ENCODE measurements around the gene CAMK2A.

Gene CAMK2A

GRCh38 chr5:150274811-150275210 lies 14.8 kb downstream of the CAMK2A start:
- no peak for DNase-seq

GRCh38 chr5:150272531-150272930 lies 17.0 kb downstream of the CAMK2A start:
- no peak for DNase-seq

GRCh38 chr5:150271923-150272322 lies 17.6 kb downstream of the CAMK2A start:
- no peak for DNase-seq

- no peak for DNase-seq
These were observed 18.3 kb downstream of the CAMK2A start for GRCh38 chr5:150271296-150271692.

- DNase-seq = no peak
These were observed 18.9 kb downstream of the CAMK2A start for GRCh38 chr5:150270541-150271295.

- DNase-seq = peak; percentile 9
These were observed 22.7 kb downstream of the CAMK2A start for GRCh38 chr5:150266871-150267291.

- no peak for DNase-seq
These were observed 23.6 kb downstream of the CAMK2A start for GRCh38 chr5:150265870-150266383.

- no peak for DNase-seq
These were observed 24.6 kb downstream of the CAMK2A start for GRCh38 chr5:150264667-150265603.

GRCh38 chr5:150263801-150264621 lies 25.6 kb downstream of the CAMK2A start:
- no peak for DNase-seq

- no peak for DNase-seq
These were observed 26.2 kb downstream of the CAMK2A start for GRCh38 chr5:150263375-150263775.

- DNase-seq = no peak
These were observed 27.1 kb downstream of the CAMK2A start for GRCh38 chr5:150262502-150262901.

GRCh38 chr5:150261231-150261630 lies 28.3 kb downstream of the CAMK2A start:
- DNase-seq = no peak

- DNase-seq = no peak
These were observed 31.4 kb downstream of the CAMK2A start for GRCh38 chr5:150258130-150258529.

- no peak for DNase-seq
These were observed 32.1 kb downstream of the CAMK2A start for GRCh38 chr5:150257424-150257823.

GRCh38 chr5:150256410-150257064 lies 33.0 kb downstream of the CAMK2A start:
- DNase-seq = no peak

GRCh38 chr5:150255659-150256409 lies 33.7 kb downstream of the CAMK2A start:
- no peak for DNase-seq

- no peak for DNase-seq
These were observed 34.8 kb downstream of the CAMK2A start for GRCh38 chr5:150254774-150255173.

GRCh38 chr5:150254363-150254762 lies 35.2 kb downstream of the CAMK2A start:
- no peak for DNase-seq

GRCh38 chr5:150253416-150254208 lies 36.0 kb downstream of the CAMK2A start:
- no peak for DNase-seq

- no peak for DNase-seq
These were observed 37.1 kb downstream of the CAMK2A start for GRCh38 chr5:150252489-150252888.

- DNase-seq = no peak
These were observed 38.1 kb downstream of the CAMK2A start for GRCh38 chr5:150251504-150251903.

Data from DMS79 treated with DMSO at 0.1 percent for 48 hours (cell line).